ENCODE data around the gene COX7A2L.
A peak's percentile ranks its signal among the peaks of the same experiment; 100 is the strongest.
"Not testable (repeated sequence)": the region's sequence is repeated elsewhere in the genome, so short reads cannot be mapped to it uniquely, and the experiment has no call there.

COX7A2L gene

GRCh38 chr2:42359304-42359964 lies 1.6 kb downstream of the COX7A2L start:
- TF ChIP-seq CTCF (IDR thresholded peaks at IDR 0.05; ENCODE audit: control insufficient read depth, extremely low read depth, insufficient read depth): no peak

DNA sequence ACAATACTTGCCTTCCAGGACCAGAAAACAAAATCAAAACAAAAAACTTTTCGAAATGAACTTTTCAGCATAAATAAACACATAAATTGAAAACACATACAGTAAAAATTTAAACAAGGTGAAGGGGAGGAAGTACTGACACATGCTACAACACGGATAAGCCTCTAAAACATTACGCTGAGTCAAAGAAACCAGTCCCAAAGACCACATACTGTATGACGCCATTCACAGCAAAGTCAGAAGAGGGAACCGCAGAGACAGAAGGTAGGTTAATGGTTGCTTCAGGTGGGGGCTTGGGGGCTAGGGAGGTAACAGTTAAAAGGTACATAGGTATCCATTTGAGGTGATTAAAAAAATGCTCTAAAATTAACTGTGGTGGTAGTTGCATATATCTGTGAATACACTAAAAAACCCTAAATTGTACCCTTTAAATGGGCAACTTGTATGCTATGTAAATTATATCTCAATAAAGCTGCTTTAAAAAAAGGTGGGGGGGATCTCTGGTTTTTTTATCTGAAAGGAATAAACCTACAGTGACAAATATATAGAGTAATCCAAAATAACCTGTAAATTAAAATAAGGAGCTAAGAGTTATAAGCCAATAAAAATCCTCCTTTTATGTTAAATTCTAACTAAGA lies 7.1 kb downstream of the COX7A2L start:
- DNase-seq (ENCODE audit: low read depth): no peak
- TF ChIP-seq CTCF (IDR thresholded peaks at IDR 0.05; ENCODE audit: control insufficient read depth, extremely low read depth, insufficient read depth): no peak

More at GRCh38 chr2:42359304-42359964, 1.6 kb downstream of the COX7A2L start:
- peak overlapping the region; percentile 65 for H3K4me3 ChIP-seq (ENCODE audit: low read depth, low read length)
- no peak for DNase-seq (ENCODE audit: low read depth)

GRCh38 chr2:42351864-42352263 lies 9.2 kb downstream of the COX7A2L start:
- no peak for DNase-seq (ENCODE audit: low read depth)
- H3K4me3 ChIP-seq (ENCODE audit: low read depth, low read length): no peak overlapping the region
- no peak for TF ChIP-seq CTCF (IDR thresholded peaks at IDR 0.05; ENCODE audit: control insufficient read depth, extremely low read depth, insufficient read depth)

More for the DNA sequence above, 7.1 kb downstream of the COX7A2L start:
- H3K4me3 ChIP-seq (ENCODE audit: low read depth, low read length): no peak overlapping the region

DNA sequence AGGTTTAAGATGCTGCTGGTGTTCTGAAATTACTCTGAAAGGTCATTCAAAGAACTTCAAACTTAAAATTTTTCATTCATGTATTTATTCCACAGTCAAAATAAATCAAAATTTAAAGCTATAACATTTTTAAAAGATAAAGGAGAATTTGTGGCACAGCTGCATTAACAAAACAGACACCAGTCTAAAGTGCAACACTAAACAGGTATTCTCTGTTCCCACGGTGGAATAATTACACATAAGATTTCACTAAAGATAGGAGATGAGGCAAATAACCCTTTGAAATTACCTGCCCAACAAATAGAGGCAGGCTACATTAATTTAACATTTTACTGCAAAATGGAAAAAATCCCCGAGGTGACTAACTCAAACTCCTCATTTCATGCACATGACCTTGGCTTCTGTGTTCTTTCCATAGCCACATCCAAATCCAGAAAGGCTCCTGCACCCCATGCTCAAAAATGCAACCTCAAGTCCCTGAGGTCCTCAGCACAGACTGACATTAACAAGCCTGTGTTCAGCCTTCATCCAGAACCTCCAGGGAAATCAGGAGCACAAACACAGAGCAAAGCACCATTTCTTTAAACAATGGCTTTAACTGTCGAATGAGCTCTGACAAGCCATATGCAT lies 10.5 kb downstream of the COX7A2L start:
- no peak for DNase-seq (ENCODE audit: low read depth)
- H3K4me3 ChIP-seq (ENCODE audit: low read depth, low read length): no peak overlapping the region

DNA sequence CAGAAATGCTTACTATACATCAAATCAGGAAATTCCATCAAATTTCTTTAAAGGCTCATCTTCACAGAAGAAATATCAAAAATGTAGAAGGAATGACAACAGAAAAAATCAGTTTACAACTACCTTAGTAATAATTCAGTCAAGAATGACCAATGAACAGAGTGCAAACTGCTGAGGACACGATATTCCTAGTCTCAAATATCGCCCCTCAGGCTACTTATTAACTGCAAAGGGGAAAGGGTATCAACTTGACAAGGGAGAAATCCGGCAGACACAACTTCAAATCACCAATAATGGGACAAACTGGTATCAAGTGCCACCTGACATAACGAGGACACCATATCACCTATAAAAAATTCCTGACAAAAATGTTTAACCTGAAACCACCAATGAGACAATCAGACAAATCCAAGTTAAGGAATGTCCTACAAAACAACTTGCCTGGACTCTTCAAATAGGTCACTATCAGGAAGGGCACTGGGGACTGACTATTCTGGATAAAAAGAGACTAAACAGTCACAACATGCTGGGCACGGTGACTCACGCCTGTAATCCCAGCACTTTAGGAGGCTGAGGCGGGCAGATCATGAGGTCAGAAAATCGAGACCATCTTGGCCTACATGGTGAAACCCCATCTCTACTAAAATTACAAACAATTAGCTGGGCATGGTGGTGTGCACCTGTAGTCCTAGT lies 12.8 kb downstream of the COX7A2L start:
- no peak for DNase-seq (ENCODE audit: low read depth)
- TF ChIP-seq CTCF (IDR thresholded peaks at IDR 0.05; ENCODE audit: control insufficient read depth, extremely low read depth, insufficient read depth): no peak
- no peak overlapping the region for H3K4me3 ChIP-seq (ENCODE audit: low read depth, low read length)

More for the DNA sequence above, 10.5 kb downstream of the COX7A2L start:
- no peak for TF ChIP-seq CTCF (IDR thresholded peaks at IDR 0.05; ENCODE audit: control insufficient read depth, extremely low read depth, insufficient read depth)

DNA sequence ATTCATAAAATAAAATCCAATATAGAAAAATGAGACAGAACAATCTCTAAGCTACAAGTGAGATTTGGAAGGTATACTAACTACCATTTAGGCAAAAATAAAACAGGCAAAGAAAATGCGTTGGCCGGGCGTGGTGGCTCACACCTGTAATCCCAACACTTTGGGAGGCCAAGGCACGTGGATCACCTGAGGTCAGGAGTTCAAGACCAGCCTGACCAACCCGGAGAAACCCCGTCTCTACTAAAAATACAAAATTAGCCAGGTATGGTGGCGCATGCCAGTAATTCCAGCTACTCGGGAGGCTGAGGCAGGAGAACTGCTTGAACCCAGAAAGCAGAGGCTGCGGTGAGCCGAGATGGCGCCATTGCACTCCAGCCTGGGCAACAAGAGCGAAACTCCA lies 13.5 kb downstream of the COX7A2L start:
- not testable (repeated sequence) for DNase-seq (ENCODE audit: low read depth); H3K4me3 ChIP-seq (ENCODE audit: low read depth, low read length)

GRCh38 chr2:42346856-42347255 lies 14.2 kb downstream of the COX7A2L start:
- not testable (repeated sequence) for H3K4me3 ChIP-seq (ENCODE audit: low read depth, low read length); DNase-seq (ENCODE audit: low read depth)
